ENCODE data around the gene MDK.
A peak's percentile ranks its signal among the peaks of the same experiment; 100 is the strongest.

Gene MDK

GRCh38 chr11:46348566-46349401 is 32.7 kb upstream of the MDK start:
- no peak for DNase-seq

- DNase-seq: no peak
Observed at GRCh38 chr11:46350695-46351094, 30.8 kb upstream of the MDK start.

- no peak for DNase-seq
Observed at GRCh38 chr11:46351148-46351547, 30.3 kb upstream of the MDK start.

- no peak for DNase-seq
Observed at GRCh38 chr11:46351606-46352005, 29.9 kb upstream of the MDK start.

- no peak for DNase-seq
Observed at GRCh38 chr11:46352063-46352841, 29.2 kb upstream of the MDK start.

- DNase-seq: no peak
Observed at GRCh38 chr11:46353698-46354097, 27.8 kb upstream of the MDK start.

GRCh38 chr11:46356924-46357482 is 24.5 kb upstream of the MDK start:
- peak; percentile 72 for DNase-seq

- DNase-seq: no peak
Observed at GRCh38 chr11:46357483-46357936, 24.0 kb upstream of the MDK start.

- no peak for DNase-seq
Observed at GRCh38 chr11:46359953-46360352, 21.5 kb upstream of the MDK start.

- DNase-seq: no peak
Observed at GRCh38 chr11:46360878-46361277, 20.6 kb upstream of the MDK start.

GRCh38 chr11:46361283-46362155 is 19.9 kb upstream of the MDK start:
- peak; percentile 38 for DNase-seq

- DNase-seq: no peak
Observed at GRCh38 chr11:46362156-46363030, 19.1 kb upstream of the MDK start.

GRCh38 chr11:46363031-46363407 is 18.4 kb upstream of the MDK start:
- DNase-seq: no peak

GRCh38 chr11:46363455-46364005 is 17.9 kb upstream of the MDK start:
- DNase-seq: no peak

GRCh38 chr11:46364056-46364455 is 17.4 kb upstream of the MDK start:
- DNase-seq: no peak

- no peak for DNase-seq
Observed at GRCh38 chr11:46364791-46365190, 16.7 kb upstream of the MDK start.

GRCh38 chr11:46366260-46366659 is 15.2 kb upstream of the MDK start:
- DNase-seq: no peak

GRCh38 chr11:46366661-46367161 is 14.8 kb upstream of the MDK start:
- no peak for DNase-seq

- DNase-seq: peak; percentile 49
Observed at GRCh38 chr11:46367244-46367915, 14.1 kb upstream of the MDK start.

- DNase-seq: no peak
Observed at GRCh38 chr11:46367916-46368267, 13.6 kb upstream of the MDK start.

All from fibroblast of upper back skin (primary cell).